Measurements from ENCODE around the gene FAM83E. TPM values are rescaled to one million over a fixed set of nuclear protein-coding genes. Genes with fewer than 3 reads are reported as not detected.

FAM83E gene
- total and polyA plus RNA-seq, 2 of the 8 experiments (the other 6 are each of a cell fraction or from before 2014, with no cell fraction given), result 1.8 to 5.3 TPM

- TF ChIP-seq RXRA (IDR thresholded peaks at IDR 0.05; ENCODE audit: insufficient read depth, low read depth, low read length) (no peak), HDAC2 (IDR thresholded peaks at IDR 0.05; ENCODE audit: borderline replicate concordance in 1 of 2, low read depth in 2 of 2, low read length in 2 of 2) (no peak), BRCA1 (IDR thresholded peaks at IDR 0.05; ENCODE audit: low read depth, low read length) (no peak), SRF (IDR thresholded peaks at IDR 0.05; ENCODE audit: low read depth, low read length) (no peak), USF2 (IDR thresholded peaks at IDR 0.05; ENCODE audit: low read length) (no peak), CEBPB (IDR thresholded peaks at IDR 0.05; ENCODE audit: low read depth, low read length) (no peak), ZNF274 (IDR thresholded peaks at IDR 0.05; ENCODE audit: borderline replicate concordance, extremely low read depth, low read length) (no peak)
Measured at GRCh38 chr19:48606463-48607358, 8.2 kb downstream of the FAM83E start, which contains the start of gene SPACA4 (continued).
